NCI-H446 treated with DMSO at 0.1 percent for 48 hours (cell line): ENCODE measurements around the gene HFE.
A peak's percentile ranks its signal among the peaks of the same experiment; 100 is the strongest.
"Not testable (repeated sequence)": the region's sequence is repeated elsewhere in the genome, so short reads cannot be mapped to it uniquely, and the experiment has no call there.

ENCODE experiments used
- DNase-seq: peaks from one replicate; lab custom pipeline; 2025; lab: John Stamatoyannopoulos, UW

Gene HFE

GRCh38 chr6:26059941-26060340 is 27.3 kb upstream of the HFE start:
- DNase-seq: no peak

GRCh38 chr6:26064619-26065257 is 22.5 kb upstream of the HFE start:
- peak; percentile 23 for DNase-seq

- peak; percentile 68 for DNase-seq
These were observed 21.3 kb upstream of the HFE start for GRCh38 chr6:26065952-26066380.

GRCh38 chr6:26067367-26067766 is 19.9 kb upstream of the HFE start:
- no peak for DNase-seq

GRCh38 chr6:26068036-26068435 is 19.2 kb upstream of the HFE start:
- no peak for DNase-seq

GRCh38 chr6:26071135-26071534 is 16.1 kb upstream of the HFE start:
- DNase-seq: no peak

- no peak for DNase-seq
These were observed 12.0 kb upstream of the HFE start for GRCh38 chr6:26075063-26075717.

GRCh38 chr6:26078066-26078465 is 9.2 kb upstream of the HFE start:
- DNase-seq: not testable (repeated sequence)

- not testable (repeated sequence) for DNase-seq
These were observed 6.1 kb upstream of the HFE start for GRCh38 chr6:26081096-26081495.

- DNase-seq: no peak
These were observed 1.0 kb upstream of the HFE start for GRCh38 chr6:26086211-26086610.

GRCh38 chr6:26088344-26088743 is 1.1 kb downstream of the HFE start:
- no peak for DNase-seq

- DNase-seq: no peak
These were observed 2.0 kb downstream of the HFE start for GRCh38 chr6:26089272-26089671.

- DNase-seq: no peak
These were observed 5.2 kb downstream of the HFE start for GRCh38 chr6:26092443-26092842.

GRCh38 chr6:26094036-26094435 is 6.8 kb downstream of the HFE start:
- no peak for DNase-seq

- peak; percentile 41 for DNase-seq
These were observed 10.1 kb downstream of the HFE start for GRCh38 chr6:26097268-26097875.

GRCh38 chr6:26103141-26103769 is 16.0 kb downstream of the HFE start:
- DNase-seq: no peak

- no peak for DNase-seq
These were observed 16.7 kb downstream of the HFE start for GRCh38 chr6:26103770-26104456.

GRCh38 chr6:26104457-26105108 is 17.4 kb downstream of the HFE start:
- no peak for DNase-seq

GRCh38 chr6:26105109-26105730 is 18.0 kb downstream of the HFE start:
- DNase-seq: no peak

GRCh38 chr6:26105842-26106241 is 18.6 kb downstream of the HFE start:
- DNase-seq: no peak

GRCh38 chr6:26107935-26108334 is 20.7 kb downstream of the HFE start:
- no peak for DNase-seq
